ENCODE data around the gene ANKMY1.

DNA sequence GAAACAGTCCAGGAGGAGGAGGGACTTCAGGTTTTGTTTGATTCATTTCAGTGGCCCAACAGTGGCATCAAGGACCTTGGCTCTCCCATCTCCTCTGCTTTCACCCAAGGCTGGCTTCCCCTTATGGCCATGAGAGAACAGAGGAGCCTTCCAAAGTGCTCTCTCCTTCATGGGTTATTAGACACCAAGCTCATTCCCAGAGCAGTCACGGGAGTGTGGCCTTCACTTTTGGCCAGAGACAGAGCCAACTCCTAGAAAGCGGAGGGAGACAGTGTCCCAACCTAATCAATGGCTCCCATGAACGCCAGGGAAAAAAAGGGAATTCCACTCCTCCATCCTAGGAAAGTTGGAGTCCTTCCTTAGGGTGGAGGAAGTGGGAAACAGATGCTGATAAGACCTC is 1.5 kb upstream of the ANKMY1 start:
- TF ChIP-seq RFX5 (IDR thresholded peaks at IDR 0.05) (no peak), MAX (IDR thresholded peaks at IDR 0.05) (no peak), POLR2A (IDR thresholded peaks at IDR 0.05; ENCODE audit: low read length) (no peak), EP300 (IDR thresholded peaks at IDR 0.05) (no peak), EHF (CRISPR knock-in tag; IDR thresholded peaks at IDR 0.05) (no peak), KDM5A (IDR thresholded peaks at IDR 0.05) (no peak), TP53 (CRISPR knock-in tag; IDR thresholded peaks at IDR 0.05) (no peak), CHD2 (IDR thresholded peaks at IDR 0.05; ENCODE audit: low read length, partially characterized antibody) (no peak), SMC3 (IDR thresholded peaks at IDR 0.05) (no peak), HOXA7 (CRISPR knock-in tag; IDR thresholded peaks at IDR 0.05) (no peak), CEBPB (IDR thresholded peaks at IDR 0.05) (no peak)
- TF ChIP-seq, protein P1, sequence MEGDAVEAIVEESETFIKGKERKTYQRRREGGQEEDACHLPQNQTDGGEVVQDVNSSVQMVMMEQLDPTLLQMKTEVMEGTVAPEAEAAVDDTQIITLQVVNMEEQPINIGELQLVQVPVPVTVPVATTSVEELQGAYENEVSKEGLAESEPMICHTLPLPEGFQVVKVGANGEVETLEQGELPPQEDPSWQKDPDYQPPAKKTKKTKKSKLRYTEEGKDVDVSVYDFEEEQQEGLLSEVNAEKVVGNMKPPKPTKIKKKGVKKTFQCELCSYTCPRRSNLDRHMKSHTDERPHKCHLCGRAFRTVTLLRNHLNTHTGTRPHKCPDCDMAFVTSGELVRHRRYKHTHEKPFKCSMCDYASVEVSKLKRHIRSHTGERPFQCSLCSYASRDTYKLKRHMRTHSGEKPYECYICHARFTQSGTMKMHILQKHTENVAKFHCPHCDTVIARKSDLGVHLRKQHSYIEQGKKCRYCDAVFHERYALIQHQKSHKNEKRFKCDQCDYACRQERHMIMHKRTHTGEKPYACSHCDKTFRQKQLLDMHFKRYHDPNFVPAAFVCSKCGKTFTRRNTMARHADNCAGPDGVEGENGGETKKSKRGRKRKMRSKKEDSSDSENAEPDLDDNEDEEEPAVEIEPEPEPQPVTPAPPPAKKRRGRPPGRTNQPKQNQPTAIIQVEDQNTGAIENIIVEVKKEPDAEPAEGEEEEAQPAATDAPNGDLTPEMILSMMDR (IDR thresholded peaks at IDR 0.05): no peak
- TF ChIP-seq, protein P2, sequence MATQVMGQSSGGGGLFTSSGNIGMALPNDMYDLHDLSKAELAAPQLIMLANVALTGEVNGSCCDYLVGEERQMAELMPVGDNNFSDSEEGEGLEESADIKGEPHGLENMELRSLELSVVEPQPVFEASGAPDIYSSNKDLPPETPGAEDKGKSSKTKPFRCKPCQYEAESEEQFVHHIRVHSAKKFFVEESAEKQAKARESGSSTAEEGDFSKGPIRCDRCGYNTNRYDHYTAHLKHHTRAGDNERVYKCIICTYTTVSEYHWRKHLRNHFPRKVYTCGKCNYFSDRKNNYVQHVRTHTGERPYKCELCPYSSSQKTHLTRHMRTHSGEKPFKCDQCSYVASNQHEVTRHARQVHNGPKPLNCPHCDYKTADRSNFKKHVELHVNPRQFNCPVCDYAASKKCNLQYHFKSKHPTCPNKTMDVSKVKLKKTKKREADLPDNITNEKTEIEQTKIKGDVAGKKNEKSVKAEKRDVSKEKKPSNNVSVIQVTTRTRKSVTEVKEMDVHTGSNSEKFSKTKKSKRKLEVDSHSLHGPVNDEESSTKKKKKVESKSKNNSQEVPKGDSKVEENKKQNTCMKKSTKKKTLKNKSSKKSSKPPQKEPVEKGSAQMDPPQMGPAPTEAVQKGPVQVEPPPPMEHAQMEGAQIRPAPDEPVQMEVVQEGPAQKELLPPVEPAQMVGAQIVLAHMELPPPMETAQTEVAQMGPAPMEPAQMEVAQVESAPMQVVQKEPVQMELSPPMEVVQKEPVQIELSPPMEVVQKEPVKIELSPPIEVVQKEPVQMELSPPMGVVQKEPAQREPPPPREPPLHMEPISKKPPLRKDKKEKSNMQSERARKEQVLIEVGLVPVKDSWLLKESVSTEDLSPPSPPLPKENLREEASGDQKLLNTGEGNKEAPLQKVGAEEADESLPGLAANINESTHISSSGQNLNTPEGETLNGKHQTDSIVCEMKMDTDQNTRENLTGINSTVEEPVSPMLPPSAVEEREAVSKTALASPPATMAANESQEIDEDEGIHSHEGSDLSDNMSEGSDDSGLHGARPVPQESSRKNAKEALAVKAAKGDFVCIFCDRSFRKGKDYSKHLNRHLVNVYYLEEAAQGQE (IDR thresholded peaks at IDR 0.05): no peak
